Activated CD4-positive, alpha-beta T cell treated with anti-CD3 and anti-CD28 coated beads for 36 hours (primary cell): ENCODE measurements around the gene EEF2KMT. TPM values are rescaled to one million over a fixed set of nuclear protein-coding genes. Genes with fewer than 3 reads are reported as not detected.

Experiments
- total RNA-seq, 2 experiments: library from RNA; stranded (reverse); gene quantifications; one replicate each; pipeline ENCODE4 v1.2.3, GENCODE V29; 2021

Gene EEF2KMT
- total RNA-seq, 2 experiments from 2014 or later = 12.2 TPM

Other genes starting within 250 kb of the EEF2KMT start
- not detected for gene PPL, start 160.6 kb downstream of the EEF2KMT start, total RNA-seq
- gene SEC14L5, start 139.5 kb downstream of the EEF2KMT start, total RNA-seq = under 1 TPM; 0.09 to 0.28 TPM
- gene NAGPA, start 63.9 kb downstream of the EEF2KMT start, total RNA-seq = 10 to 100 TPM in 1 of 2 experiments, 1 to 10 TPM in 1; 8.9 to 10.2 TPM
- not detected for gene C16orf89, start 31.8 kb downstream of the EEF2KMT start, total RNA-seq
- gene ALG1, start 26.0 kb downstream of the EEF2KMT start, total RNA-seq = 10 to 100 TPM; 15.7 to 18.1 TPM